GM23338 (cell line): ENCODE results near the gene PHAF1. TPM values are rescaled to one million over a fixed set of nuclear protein-coding genes. Genes with fewer than 3 reads are reported as not detected.

Source experiments
- ATAC-seq: fragments of 200-7000 bp; cut with Tn5 transposase; 3 replicates; pipeline ENCODE4 v1.9.1; 2020
- DNase-seq: peaks from one replicate; pipeline ENCODE4 v3.0.0-alpha.2; 2015; ENCODE audit warnings: low spot score
- H2AFZ ChIP-seq: fragments of 200-600 bp; sonication (generic); 2 replicates; pipeline ENCODE4 v1.8.0; 2016; ENCODE audit warnings: antibody characterized with exemption, mild to moderate bottlenecking, moderate library complexity
- H3F3A ChIP-seq: fragments of 200-600 bp; sonication (generic); replicated peaks from 2 replicates; pipeline ENCODE4 v1.8.0; 2017; ENCODE audit warnings: antibody characterized with exemption, mixed run types, low read depth
- H3K27ac ChIP-seq: fragments of 200-600 bp; sonication (generic); 2 replicates; pipeline ENCODE4 v1.6.1; 2016; ENCODE audit warnings: low read depth
- H3K27me3 ChIP-seq: fragments of 200-600 bp; sonication (generic); 2 replicates; pipeline ENCODE4 v1.8.0; 2016; ENCODE audit warnings: mild to moderate bottlenecking, mixed run types, moderate library complexity; ENCODE audit not compliant: insufficient read depth
- H3K36me3 ChIP-seq: fragments of 200-600 bp; sonication (generic); 2 replicates; pipeline ENCODE4 v1.8.0; 2016; ENCODE audit warnings: mild to moderate bottlenecking; ENCODE audit not compliant: insufficient read depth
- H3K4me1 ChIP-seq: fragments of 200-600 bp; sonication (generic); 2 replicates; pipeline ENCODE4 v1.8.0; 2016; ENCODE audit warnings: mild to moderate bottlenecking, moderate library complexity; ENCODE audit not compliant: insufficient read depth
- H3K4me2 ChIP-seq: fragments of 200-600 bp; sonication (generic); 2 replicates; pipeline ENCODE4 v1.7.1; 2017; ENCODE audit warnings: mixed run types
- H3K4me3 ChIP-seq: fragments of 200-600 bp; sonication (generic); 2 replicates; pipeline ENCODE4 v1.6.1; 2016; ENCODE audit warnings: mixed run types
- H3K79me2 ChIP-seq: fragments of 200-600 bp; sonication (generic); replicated peaks from 2 replicates; pipeline ENCODE4 v1.8.0; 2017; ENCODE audit warnings: mild to moderate bottlenecking; ENCODE audit not compliant: insufficient read depth
- H3K9me2 ChIP-seq: fragments of 200-600 bp; sonication (generic); 2 replicates; pipeline ENCODE4 v1.8.0; 2017; ENCODE audit not compliant: insufficient read depth
- H4K20me1 ChIP-seq: fragments of 200-600 bp; sonication (generic); replicated peaks from 2 replicates; pipeline ENCODE4 v1.8.0; 2017; ENCODE audit warnings: mild to moderate bottlenecking; ENCODE audit not compliant: insufficient read depth
- H3K27ac Mint-ChIP-seq: 2 replicates; pipeline ENCODE4 v1.8.0; 2020; ENCODE audit warnings: inconsistent platforms, mild to moderate bottlenecking, moderate library complexity, mixed read lengths
- H3K27me3 Mint-ChIP-seq: 3 replicates; pipeline ENCODE4 v1.8.0; 2022; ENCODE audit warnings: low read depth, mild to moderate bottlenecking, moderate library complexity, mixed read lengths, inconsistent platforms; ENCODE audit not compliant: insufficient read depth, poor library complexity
- H3K36me3 Mint-ChIP-seq: 3 replicates; pipeline ENCODE4 v1.8.0; 2021; ENCODE audit warnings: low read depth, mild to moderate bottlenecking, inconsistent platforms, moderate library complexity, mixed read lengths
- H3K4me1 Mint-ChIP-seq: 3 replicates; pipeline ENCODE4 v1.8.0; 2020; ENCODE audit warnings: mild to moderate bottlenecking, inconsistent platforms, mixed read lengths
- H3K4me3 Mint-ChIP-seq: 3 replicates; pipeline ENCODE4 v1.8.0; 2021; ENCODE audit warnings: moderate library complexity, mild to moderate bottlenecking, inconsistent platforms, mixed read lengths
- H3K9me3 Mint-ChIP-seq: 3 replicates; pipeline ENCODE4 v1.8.0; 2020; ENCODE audit warnings: moderate library complexity, mild to moderate bottlenecking, inconsistent platforms, mixed read lengths
- CREB1 ChIP-seq: fragments of 250-450 bp; sonication (Bioruptor Pico); IDR thresholded peaks from 2 replicates; pipeline ENCODE4 v1.5.0; 2020; ENCODE audit warnings: low read depth, mild to moderate bottlenecking, moderate library complexity
- EZH2 ChIP-seq: fragments of 200-600 bp; sonication (generic); IDR thresholded peaks from one replicate; pipeline ENCODE4 v1.8.0; 2017; ENCODE audit warnings: antibody characterized with exemption, mild to moderate bottlenecking, low read depth; ENCODE audit not compliant: unreplicated experiment
- EZH2phosphoT487 ChIP-seq: fragments of 200-600 bp; sonication (generic); IDR thresholded peaks from one replicate; pipeline ENCODE4 v1.8.1; 2018; ENCODE audit warnings: antibody characterized with exemption; ENCODE audit not compliant: unreplicated experiment
- JUNB ChIP-seq: IDR thresholded peaks from one replicate; pipeline ENCODE4 v1.6.1; 2016; ENCODE audit warnings: antibody characterized with exemption; ENCODE audit not compliant: unreplicated experiment
- NANOG ChIP-seq: IDR thresholded peaks from 2 replicates; pipeline ENCODE4 v1.6.1; 2016; ENCODE audit warnings: antibody characterized with exemption, borderline replicate concordance
- POLR2AphosphoS5 ChIP-seq: IDR thresholded peaks from 2 replicates; pipeline ENCODE4 v1.6.1; 2016; ENCODE audit warnings: antibody characterized with exemption, low read depth
- STAT1 ChIP-seq: IDR thresholded peaks from one replicate; pipeline ENCODE4 v1.6.1; 2016; ENCODE audit warnings: antibody characterized with exemption; ENCODE audit not compliant: unreplicated experiment
- ZNF114 ChIP-seq: fragments of 250-450 bp; sonication (Bioruptor Pico); IDR thresholded peaks from 2 replicates; pipeline ENCODE4 v1.5.0; 2020; ENCODE audit warnings: mild to moderate bottlenecking, moderate library complexity
- ZNF331 ChIP-seq: fragments of 250-450 bp; sonication (Bioruptor Pico); IDR thresholded peaks from 2 replicates; pipeline ENCODE4 v1.5.0; 2020; ENCODE audit warnings: low read depth, mild to moderate bottlenecking, moderate library complexity
- polyA plus RNA-seq: library from polyadenylated mRNA; unstranded; fragments of >200 nt; fragmentation: Nextera tagmentation; extraction: Ambion mirVana; gene quantifications from 2 replicates; pipeline ENCODE4 v1.2.1, GENCODE V29; 2016
- total RNA-seq: library from RNA; depleted of rRNA; stranded (reverse); fragments of >200 nt; shearing (Covaris generic); gene quantifications from 2 replicates; pipeline ENCODE4 v1.2.3, GENCODE V29; 2014
- TF ChIP-seq, protein P1 (sequence below): IDR thresholded peaks from one replicate; pipeline ENCODE4 v1.6.1; 2018; ENCODE audit warnings: antibody characterized with exemption; ENCODE audit not compliant: unreplicated experiment
- TF ChIP-seq, protein P2 (sequence below): IDR thresholded peaks from 2 replicates; pipeline ENCODE4 v1.6.1; 2016; ENCODE audit warnings: antibody characterized with exemption

The PHAF1 gene
- total and polyA plus RNA-seq, 2 experiments from 2014 or later, result 14.7 to 35.9 TPM

DNA sequence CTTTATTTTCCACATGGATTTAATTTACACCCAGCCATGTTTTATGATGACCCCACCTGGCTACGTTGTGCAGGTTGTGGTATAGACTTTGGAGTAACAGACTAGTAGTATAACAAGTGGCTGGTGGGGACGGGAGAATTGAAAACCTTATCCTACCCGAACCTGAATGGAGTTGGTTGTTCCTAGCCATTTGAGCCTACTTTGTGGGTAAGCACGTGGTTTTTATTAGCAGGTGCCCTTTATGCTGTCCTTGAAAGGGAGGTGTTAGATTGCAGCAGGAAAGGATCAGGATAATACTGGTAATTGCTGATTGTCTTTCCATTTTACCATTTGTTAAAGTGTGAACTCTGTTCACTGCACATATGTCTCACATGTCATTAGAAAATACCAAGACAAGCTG lies 31.9 kb upstream of the PHAF1 start:
- DNase-seq (no peak), ATAC-seq (no peak)
- no peaks in the 10 kb centered on the region for H3F3A ChIP-seq
- H3K36me3 ChIP-seq, result no peaks in the 10 kb centered on the region; the same call in none of the 2 replicates
- no peaks in the 10 kb centered on the region for H3K9me3 Mint-ChIP-seq
- no peaks in the 10 kb centered on the region for H3K4me1 Mint-ChIP-seq
- no peaks in the 10 kb centered on the region for H3K27me3 ChIP-seq
- no peak overlapping the region for H3K4me3 ChIP-seq
- no peak overlapping the region for H3K4me2 ChIP-seq
- H3K4me1 ChIP-seq, result no peaks in the 10 kb centered on the region
- H4K20me1 ChIP-seq, result peaks cover 4% of the 10 kb centered on the region
- TF ChIP-seq, protein P1, sequence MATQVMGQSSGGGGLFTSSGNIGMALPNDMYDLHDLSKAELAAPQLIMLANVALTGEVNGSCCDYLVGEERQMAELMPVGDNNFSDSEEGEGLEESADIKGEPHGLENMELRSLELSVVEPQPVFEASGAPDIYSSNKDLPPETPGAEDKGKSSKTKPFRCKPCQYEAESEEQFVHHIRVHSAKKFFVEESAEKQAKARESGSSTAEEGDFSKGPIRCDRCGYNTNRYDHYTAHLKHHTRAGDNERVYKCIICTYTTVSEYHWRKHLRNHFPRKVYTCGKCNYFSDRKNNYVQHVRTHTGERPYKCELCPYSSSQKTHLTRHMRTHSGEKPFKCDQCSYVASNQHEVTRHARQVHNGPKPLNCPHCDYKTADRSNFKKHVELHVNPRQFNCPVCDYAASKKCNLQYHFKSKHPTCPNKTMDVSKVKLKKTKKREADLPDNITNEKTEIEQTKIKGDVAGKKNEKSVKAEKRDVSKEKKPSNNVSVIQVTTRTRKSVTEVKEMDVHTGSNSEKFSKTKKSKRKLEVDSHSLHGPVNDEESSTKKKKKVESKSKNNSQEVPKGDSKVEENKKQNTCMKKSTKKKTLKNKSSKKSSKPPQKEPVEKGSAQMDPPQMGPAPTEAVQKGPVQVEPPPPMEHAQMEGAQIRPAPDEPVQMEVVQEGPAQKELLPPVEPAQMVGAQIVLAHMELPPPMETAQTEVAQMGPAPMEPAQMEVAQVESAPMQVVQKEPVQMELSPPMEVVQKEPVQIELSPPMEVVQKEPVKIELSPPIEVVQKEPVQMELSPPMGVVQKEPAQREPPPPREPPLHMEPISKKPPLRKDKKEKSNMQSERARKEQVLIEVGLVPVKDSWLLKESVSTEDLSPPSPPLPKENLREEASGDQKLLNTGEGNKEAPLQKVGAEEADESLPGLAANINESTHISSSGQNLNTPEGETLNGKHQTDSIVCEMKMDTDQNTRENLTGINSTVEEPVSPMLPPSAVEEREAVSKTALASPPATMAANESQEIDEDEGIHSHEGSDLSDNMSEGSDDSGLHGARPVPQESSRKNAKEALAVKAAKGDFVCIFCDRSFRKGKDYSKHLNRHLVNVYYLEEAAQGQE, result no peak
- no peaks in the 10 kb centered on the region for H3K79me2 ChIP-seq
- no peak overlapping the region for H2AFZ ChIP-seq
- H3K27ac Mint-ChIP-seq, result no peak overlapping the region
- H3K36me3 Mint-ChIP-seq, result no peaks in the 10 kb centered on the region
- no peak overlapping the region for H3K4me3 Mint-ChIP-seq
- peaks cover 3% of the 10 kb centered on the region for H3K27me3 Mint-ChIP-seq
- H3K9me2 ChIP-seq, result no peaks in the 10 kb centered on the region
- H3K27ac ChIP-seq, result no peak overlapping the region

- ATAC-seq, result no peak
- H4K20me1 ChIP-seq, result peaks cover 4% of the 10 kb centered on the region
- H3K4me3 ChIP-seq, result no peak overlapping the region
Observed at GRCh38 chr16:67082100-67082499, 27.6 kb upstream of the PHAF1 start.

DNA sequence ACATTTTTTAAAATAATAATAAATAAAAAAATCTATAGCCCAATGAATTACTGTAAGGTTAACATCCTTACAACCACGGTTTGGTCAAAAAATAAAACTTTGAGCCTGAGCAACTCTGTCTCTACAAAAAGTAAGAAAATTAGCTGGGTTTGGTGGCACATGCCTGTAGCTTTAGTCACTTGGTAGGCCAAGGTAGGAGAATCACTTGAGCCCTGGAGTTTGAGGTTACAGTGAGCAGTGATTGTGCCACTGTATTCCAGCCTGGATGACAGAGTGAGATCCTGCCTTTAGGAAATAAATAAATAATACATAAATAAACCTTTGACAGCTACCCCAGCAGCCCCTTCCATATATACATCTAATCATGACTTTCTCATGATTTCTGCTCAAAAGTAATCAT lies 26.9 kb upstream of the PHAF1 start:
- Mint-ChIP-seq H3K9me3 (no peaks in the 10 kb centered on the region), H3K4me1 (no peaks in the 10 kb centered on the region), H3K27me3 (peaks cover 3% of the 10 kb centered on the region), H3K4me3 (no peak overlapping the region), H3K27ac (no peak overlapping the region), H3K36me3 (no peaks in the 10 kb centered on the region)
- Histone ChIP-seq H4K20me1 (peaks cover 4% of the 10 kb centered on the region), H3K27me3 (no peaks in the 10 kb centered on the region), H3F3A (no peaks in the 10 kb centered on the region), H3K79me2 (no peaks in the 10 kb centered on the region), H3K4me1 (no peaks in the 10 kb centered on the region), H2AFZ (no peak overlapping the region), H3K36me3 (no peaks in the 10 kb centered on the region; the same call in 1 of the 2 replicates), H3K9me2 (no peaks in the 10 kb centered on the region), H3K4me3 (no peak overlapping the region), H3K27ac (no peak overlapping the region), H3K4me2 (no peak overlapping the region)
- no peak for ATAC-seq
- no peak for DNase-seq
- TF ChIP-seq JUNB, result no peak
- TF ChIP-seq EZH2phosphoT487, result no peak
- TF ChIP-seq, protein P2, sequence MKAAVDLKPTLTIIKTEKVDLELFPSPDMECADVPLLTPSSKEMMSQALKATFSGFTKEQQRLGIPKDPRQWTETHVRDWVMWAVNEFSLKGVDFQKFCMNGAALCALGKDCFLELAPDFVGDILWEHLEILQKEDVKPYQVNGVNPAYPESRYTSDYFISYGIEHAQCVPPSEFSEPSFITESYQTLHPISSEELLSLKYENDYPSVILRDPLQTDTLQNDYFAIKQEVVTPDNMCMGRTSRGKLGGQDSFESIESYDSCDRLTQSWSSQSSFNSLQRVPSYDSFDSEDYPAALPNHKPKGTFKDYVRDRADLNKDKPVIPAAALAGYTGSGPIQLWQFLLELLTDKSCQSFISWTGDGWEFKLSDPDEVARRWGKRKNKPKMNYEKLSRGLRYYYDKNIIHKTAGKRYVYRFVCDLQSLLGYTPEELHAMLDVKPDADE, result no peak
- TF ChIP-seq ZNF331 (CRISPR knock-in tag), result no peak
- TF ChIP-seq, protein P1, result no peak
- no peak for TF ChIP-seq EZH2
- TF ChIP-seq CREB1 (CRISPR knock-in tag), result no peak
- no peak for TF ChIP-seq POLR2AphosphoS5
- TF ChIP-seq NANOG, result no peak
- no peak for TF ChIP-seq ZNF114 (CRISPR knock-in tag)

More at GRCh38 chr16:67082100-67082499, 27.6 kb upstream of the PHAF1 start:
- Histone ChIP-seq H2AFZ (no peak overlapping the region), H3K4me1 (no peaks in the 10 kb centered on the region), H3K4me2 (no peak overlapping the region), H3K36me3 (no peaks in the 10 kb centered on the region; the same call in 1 of the 2 replicates), H3K9me2 (no peaks in the 10 kb centered on the region), H3K27ac (no peak overlapping the region), H3K79me2 (no peaks in the 10 kb centered on the region), H3K27me3 (no peaks in the 10 kb centered on the region), H3F3A (no peaks in the 10 kb centered on the region)
- no peaks in the 10 kb centered on the region for H3K4me1 Mint-ChIP-seq
- no peak overlapping the region for H3K27ac Mint-ChIP-seq
- no peak for TF ChIP-seq POLR2AphosphoS5
- no peak for TF ChIP-seq ZNF331 (CRISPR knock-in tag)
- TF ChIP-seq NANOG, result no peak
- TF ChIP-seq EZH2phosphoT487, result no peak
- TF ChIP-seq ZNF114 (CRISPR knock-in tag), result no peak
- no peak for TF ChIP-seq STAT1
- H3K9me3 Mint-ChIP-seq, result no peaks in the 10 kb centered on the region
- H3K36me3 Mint-ChIP-seq, result no peaks in the 10 kb centered on the region
- no peak for DNase-seq
- H3K4me3 Mint-ChIP-seq, result no peak overlapping the region
- H3K27me3 Mint-ChIP-seq, result peaks cover 3% of the 10 kb centered on the region
